HFFc6 (cell line): ENCODE results near the gene ARL6IP5. TPM values are rescaled to one million over a fixed set of nuclear protein-coding genes. Genes with fewer than 3 reads are reported as not detected.

Experiments
- DNase-seq: peaks from one replicate; pipeline ENCODE4 v3.0.0-alpha.2; 2018
- H3K27ac Mint-ChIP-seq: 2 replicates; pipeline ENCODE4 v1.8.0; 2020; ENCODE audit warnings: mild to moderate bottlenecking, mixed read lengths
- H3K27me3 Mint-ChIP-seq: 2 replicates; pipeline ENCODE4 v1.8.0; 2021; ENCODE audit warnings: mild to moderate bottlenecking, moderate library complexity, mixed read lengths; ENCODE audit not compliant: insufficient read depth
- H3K36me3 Mint-ChIP-seq: 2 replicates; pipeline ENCODE4 v1.8.0; 2021; ENCODE audit warnings: low read depth, mixed read lengths
- H3K4me1 Mint-ChIP-seq: 2 replicates; pipeline ENCODE4 v1.8.0; 2020; ENCODE audit warnings: low read depth, mixed read lengths
- H3K4me3 Mint-ChIP-seq: 2 replicates; pipeline ENCODE4 v1.8.0; 2020; ENCODE audit warnings: mild to moderate bottlenecking, moderate library complexity, mixed read lengths
- H3K9me3 Mint-ChIP-seq: 2 replicates; pipeline ENCODE4 v1.8.0; 2020; ENCODE audit warnings: mild to moderate bottlenecking, mixed read lengths
- CTCF ChIP-seq: fragments of 200-600 bp; sonication (generic); IDR thresholded peaks from 2 replicates; pipeline ENCODE4 v1.5.0; 2021; ENCODE audit warnings: antibody characterized with exemption, mild to moderate bottlenecking
- total RNA-seq, 6 experiments: library from RNA; stranded (reverse); fragmentation: NEBNext Ultra II Directional; extraction: Animal tissue kit (Norgen Biotek cat#: 25700); gene quantifications; 2 replicates in 1 of 6; 3 replicates in 5 of 6; pipeline ENCODE4 v1.2.3, GENCODE V29; 2021

Gene ARL6IP5
- total RNA-seq, 6 experiments from 2014 or later, result 108 to 132 (median 119) TPM

DNA sequence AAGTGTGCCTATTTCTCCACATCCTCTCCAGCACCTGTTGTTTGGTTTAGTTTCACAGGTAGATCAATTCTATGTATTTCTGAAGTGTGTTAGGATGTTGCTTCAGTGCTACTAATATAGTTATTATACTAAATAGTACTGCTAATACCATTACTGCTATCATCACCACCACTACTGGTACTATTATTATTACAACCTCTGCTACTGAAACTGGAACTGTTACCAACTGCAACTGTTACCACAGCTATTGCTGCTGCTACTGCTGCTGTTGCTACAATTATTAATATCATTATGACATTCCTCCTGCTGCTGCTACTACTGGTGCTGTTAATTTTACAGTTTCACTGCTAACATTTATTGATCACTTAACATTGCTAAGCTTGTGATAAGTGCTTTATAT, 46.0 kb downstream of the ARL6IP5 start:
- no peaks in the 10 kb centered on the region for H3K9me3 Mint-ChIP-seq
- H3K4me1 Mint-ChIP-seq, result no peaks in the 10 kb centered on the region
- TF ChIP-seq CTCF, result no peak

DNA sequence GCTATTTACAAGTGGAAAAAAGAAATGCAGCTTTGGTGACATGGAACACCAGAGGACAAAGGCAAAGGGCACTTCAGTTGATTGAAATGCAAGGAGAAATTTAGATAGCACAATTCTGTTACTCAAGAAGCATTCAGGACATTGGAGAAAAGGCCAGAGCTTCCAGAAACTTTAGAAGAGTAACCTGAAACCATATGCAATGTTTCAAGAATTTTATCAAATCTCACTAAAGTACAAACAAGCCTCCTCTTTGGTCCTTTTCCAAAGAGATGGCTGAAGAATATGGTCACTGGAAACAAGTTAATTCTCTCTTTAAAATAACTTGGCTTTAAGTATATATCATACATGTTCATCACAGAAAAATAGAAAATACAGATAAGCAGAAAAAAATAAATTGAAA, 52.3 kb downstream of the ARL6IP5 start:
- no peaks in the 10 kb centered on the region for H3K36me3 Mint-ChIP-seq
- H3K4me3 Mint-ChIP-seq, result no peak overlapping the region
- H3K27me3 Mint-ChIP-seq, result peaks cover 22% of the 10 kb centered on the region
- H3K27ac Mint-ChIP-seq, result no peak overlapping the region
- no peak for DNase-seq
- no peaks in the 10 kb centered on the region for H3K9me3 Mint-ChIP-seq
- H3K4me1 Mint-ChIP-seq, result no peaks in the 10 kb centered on the region; the same call in 1 of the 2 replicates
- TF ChIP-seq CTCF, result no peak

More for the DNA sequence above, 46.0 kb downstream of the ARL6IP5 start:
- no peak overlapping the region for H3K27ac Mint-ChIP-seq
- H3K4me3 Mint-ChIP-seq, result no peak overlapping the region
- H3K36me3 Mint-ChIP-seq, result no peaks in the 10 kb centered on the region
- DNase-seq, result no peak
- H3K27me3 Mint-ChIP-seq, result peaks cover 13% of the 10 kb centered on the region

DNA sequence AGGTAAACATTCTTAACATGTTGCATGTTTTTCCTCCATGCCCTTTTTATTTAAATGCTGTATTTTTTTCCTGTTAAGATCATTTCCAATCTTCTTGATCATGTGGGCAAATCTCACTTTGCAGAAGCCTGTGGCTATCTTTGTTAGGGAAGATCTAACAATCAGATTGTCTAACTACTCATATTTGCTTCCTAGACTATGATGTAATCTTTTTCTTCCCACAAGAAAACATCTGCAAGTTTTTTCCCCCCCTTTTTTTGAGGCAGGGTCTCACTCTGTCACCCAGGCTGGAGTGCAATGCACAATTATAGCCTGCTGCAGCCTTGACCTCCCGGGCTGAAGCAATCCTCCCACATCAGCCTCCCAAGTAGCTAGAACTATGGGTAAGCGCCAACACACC, 52.7 kb downstream of the ARL6IP5 start:
- TF ChIP-seq CTCF, result no peak

DNA sequence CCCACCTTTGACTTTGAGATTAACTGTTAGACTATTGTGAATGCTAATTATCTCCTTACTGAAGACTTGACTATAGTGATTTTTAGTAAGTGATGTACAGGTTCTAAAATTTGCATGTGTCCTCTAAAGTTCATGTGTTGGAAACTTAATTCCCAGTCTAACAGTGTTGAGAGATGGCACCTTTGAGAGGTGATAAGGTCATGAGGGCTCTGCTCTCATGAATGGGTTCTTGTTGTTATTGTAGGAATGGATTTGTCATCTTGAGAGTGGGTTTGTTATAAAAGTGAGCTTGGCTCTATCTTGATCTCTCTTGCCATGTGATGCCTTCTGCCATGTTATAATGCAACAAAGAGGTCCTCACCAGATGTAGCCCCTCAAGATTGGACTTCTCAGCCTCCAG, 56.6 kb downstream of the ARL6IP5 start:
- DNase-seq, result no peak
- H3K27ac Mint-ChIP-seq, result no peak overlapping the region
- no peaks in the 10 kb centered on the region for H3K9me3 Mint-ChIP-seq
- no peak for TF ChIP-seq CTCF
- H3K27me3 Mint-ChIP-seq, result peaks cover 23% of the 10 kb centered on the region
- no peaks in the 10 kb centered on the region for H3K36me3 Mint-ChIP-seq
- H3K4me1 Mint-ChIP-seq, result no peaks in the 10 kb centered on the region; the same call in 1 of the 2 replicates
- no peak overlapping the region for H3K4me3 Mint-ChIP-seq

More for the DNA sequence above, 52.7 kb downstream of the ARL6IP5 start:
- H3K9me3 Mint-ChIP-seq, result no peaks in the 10 kb centered on the region
- H3K4me3 Mint-ChIP-seq, result no peak overlapping the region
- H3K27ac Mint-ChIP-seq, result no peak overlapping the region
- no peaks in the 10 kb centered on the region; the same call in 1 of the 2 replicates for H3K4me1 Mint-ChIP-seq
- H3K27me3 Mint-ChIP-seq, result peaks cover 22% of the 10 kb centered on the region
- H3K36me3 Mint-ChIP-seq, result no peaks in the 10 kb centered on the region
- DNase-seq, result no peak

- no peak overlapping the region for H3K4me3 Mint-ChIP-seq
- H3K27ac Mint-ChIP-seq, result no peak overlapping the region
- H3K27me3 Mint-ChIP-seq, result peaks cover 23% of the 10 kb centered on the region
- no peaks in the 10 kb centered on the region for H3K9me3 Mint-ChIP-seq
- DNase-seq, result no peak
- H3K4me1 Mint-ChIP-seq, result no peaks in the 10 kb centered on the region; the same call in 1 of the 2 replicates
- TF ChIP-seq CTCF, result no peak
- H3K36me3 Mint-ChIP-seq, result no peaks in the 10 kb centered on the region
These were observed 57.4 kb downstream of the ARL6IP5 start for GRCh38 chr3:69142090-69142489.
